Activated T-cell treated with anti-CD3 and anti-CD28 coated beads, Interleukin-2, amount 50 U/mL, for 72 hours (primary cell): ENCODE results near the gene DYRK2. TPM values are rescaled to one million over a fixed set of nuclear protein-coding genes. Genes with fewer than 3 reads are reported as not detected.
A peak's percentile ranks its signal among the peaks of the same experiment; 100 is the strongest.

ENCODE experiments used
- ATAC-seq, 2 donors: fragments of 150-1000 bp; cut with Tn5 transposase; replicated peaks in 1 of 2; 2 replicates each; pipeline ENCODE4 v1.10.0; 2021; ENCODE audit warnings: moderate library complexity in 2 of 2, mild to moderate bottlenecking in 1 of 2
- DNase-seq, 2 donors: peaks; one replicate each; pipeline ENCODE4 v3.0.0; 2021 to 2022; ENCODE audit warnings: mixed read lengths in 1 of 2
- H3K27ac Mint-ChIP-seq: one replicate; pipeline ENCODE4 v1.8.0; 2022; ENCODE audit warnings: mild to moderate bottlenecking, moderate library complexity, mixed read lengths
- H3K27me3 Mint-ChIP-seq: one replicate; pipeline ENCODE4 v1.8.0; 2022; ENCODE audit warnings: low read depth, mixed read lengths
- H3K36me3 Mint-ChIP-seq, 2 donors: one replicate each; pipeline ENCODE4 v1.8.0; 2022; ENCODE audit warnings: mixed read lengths in 2 of 2, mild to moderate bottlenecking in 1 of 2; ENCODE audit not compliant: insufficient read depth in 2 of 2
- H3K4me1 Mint-ChIP-seq: one replicate; pipeline ENCODE4 v1.8.0; 2022; ENCODE audit warnings: low read depth, mixed read lengths
- H3K4me3 Mint-ChIP-seq, 2 donors: one replicate each; pipeline ENCODE4 v1.8.0; 2022; ENCODE audit warnings: mild to moderate bottlenecking in 2 of 2, mixed read lengths in 2 of 2, moderate library complexity in 2 of 2
- H3K9me3 Mint-ChIP-seq, 2 donors: one replicate each; pipeline ENCODE4 v1.8.0; 2022; ENCODE audit warnings: mixed read lengths in 2 of 2
- total RNA-seq, 2 donors: library from RNA; stranded (reverse); gene quantifications; one replicate each; pipeline ENCODE4 v1.2.3, GENCODE V29; 2022

The DYRK2 gene
- total RNA-seq, 2 donors from 2014 or later = 27.3 to 30.3 TPM

GRCh38 chr12:67649261-67649569, 670 bp downstream of the DYRK2 start:
- Mint-ChIP-seq H3K9me3 (no peaks in the 10 kb centered on the region), H3K27me3 (no peaks in the 10 kb centered on the region), H3K4me3 (peak overlapping the region; percentile 76 to 99), H3K36me3 (peaks cover 7 to 12% of the 10 kb centered on the region in 2 donors), H3K4me1 (peaks cover 50% of the 10 kb centered on the region), H3K27ac (no peak overlapping the region)
- peak in 1 of 2 donors; percentile 38 for ATAC-seq
- DNase-seq = no peak

GRCh38 chr12:67649570-67650387, 1.2 kb downstream of the DYRK2 start:
- Mint-ChIP-seq H3K27me3 (no peaks in the 10 kb centered on the region), H3K4me3 (peak overlapping the region; percentile 98 to 99), H3K4me1 (peaks cover 56% of the 10 kb centered on the region), H3K36me3 (peaks cover 7 to 16% of the 10 kb centered on the region in 2 donors), H3K9me3 (no peaks in the 10 kb centered on the region), H3K27ac (peak overlapping the region; percentile 84)
- DNase-seq = peak; percentile 48 to 61
- ATAC-seq = peak; percentile 33 to 45

- peak overlapping the region; percentile 98 to 99 for H3K4me3 Mint-ChIP-seq
- H3K4me1 Mint-ChIP-seq = peaks cover 64% of the 10 kb centered on the region
- ATAC-seq = no peak
- no peaks in the 10 kb centered on the region for H3K27me3 Mint-ChIP-seq
- peak overlapping the region; percentile 84 for H3K27ac Mint-ChIP-seq
- H3K36me3 Mint-ChIP-seq = peaks cover 7 to 16% of the 10 kb centered on the region in 2 donors
- no peaks in the 10 kb centered on the region for H3K9me3 Mint-ChIP-seq
- peak in 1 of 2 donors; percentile 12 for DNase-seq
Observed at GRCh38 chr12:67650388-67651131, 2.0 kb downstream of the DYRK2 start.

GRCh38 chr12:67651132-67651695, 2.7 kb downstream of the DYRK2 start:
- peak overlapping the region; percentile 84 for H3K27ac Mint-ChIP-seq
- DNase-seq (peak; percentile 24 to 28), ATAC-seq (no peak)
- H3K36me3 Mint-ChIP-seq = peaks cover 7 to 17% of the 10 kb centered on the region in 2 donors
- peak overlapping the region; percentile 98 to 99 for H3K4me3 Mint-ChIP-seq
- peaks cover 69% of the 10 kb centered on the region for H3K4me1 Mint-ChIP-seq
- H3K9me3 Mint-ChIP-seq = no peaks in the 10 kb centered on the region
- no peaks in the 10 kb centered on the region for H3K27me3 Mint-ChIP-seq

GRCh38 chr12:67655829-67656228, 7.3 kb downstream of the DYRK2 start:
- peaks cover 9 to 26% of the 10 kb centered on the region in 2 donors for H3K36me3 Mint-ChIP-seq
- H3K27me3 Mint-ChIP-seq = no peaks in the 10 kb centered on the region
- H3K4me1 Mint-ChIP-seq = peaks cover 77% of the 10 kb centered on the region
- DNase-seq (no peak), ATAC-seq (no peak)
- peak overlapping the region; percentile 68 for H3K27ac Mint-ChIP-seq
- no peaks in the 10 kb centered on the region for H3K9me3 Mint-ChIP-seq
- no peak overlapping the region for H3K4me3 Mint-ChIP-seq

GRCh38 chr12:67656251-67656650, 7.7 kb downstream of the DYRK2 start:
- peaks cover 9 to 26% of the 10 kb centered on the region in 2 donors for H3K36me3 Mint-ChIP-seq
- ATAC-seq (no peak), DNase-seq (no peak)
- peak overlapping the region; percentile 68 for H3K27ac Mint-ChIP-seq
- H3K27me3 Mint-ChIP-seq = no peaks in the 10 kb centered on the region
- peaks cover 77% of the 10 kb centered on the region for H3K4me1 Mint-ChIP-seq
- H3K9me3 Mint-ChIP-seq = no peaks in the 10 kb centered on the region
- H3K4me3 Mint-ChIP-seq = no peak overlapping the region

- no peaks in the 10 kb centered on the region for H3K9me3 Mint-ChIP-seq
- no peaks in the 10 kb centered on the region for H3K27me3 Mint-ChIP-seq
- peaks cover 8 to 22% of the 10 kb centered on the region in 2 donors for H3K36me3 Mint-ChIP-seq
- no peak overlapping the region for H3K27ac Mint-ChIP-seq
- ATAC-seq (no peak), DNase-seq (no peak)
- H3K4me1 Mint-ChIP-seq = peaks cover 81% of the 10 kb centered on the region
- no peak overlapping the region for H3K4me3 Mint-ChIP-seq
Observed at GRCh38 chr12:67658486-67658885, 9.9 kb downstream of the DYRK2 start.

GRCh38 chr12:67659292-67659691, 10.7 kb downstream of the DYRK2 start:
- H3K4me3 Mint-ChIP-seq = no peak overlapping the region
- H3K9me3 Mint-ChIP-seq = no peaks in the 10 kb centered on the region
- no peaks in the 10 kb centered on the region for H3K27me3 Mint-ChIP-seq
- H3K4me1 Mint-ChIP-seq = peaks cover 77% of the 10 kb centered on the region
- no peak overlapping the region for H3K27ac Mint-ChIP-seq
- peaks cover 7 to 17% of the 10 kb centered on the region in 2 donors for H3K36me3 Mint-ChIP-seq
- DNase-seq (no peak), ATAC-seq (no peak)

GRCh38 chr12:67661311-67662021, 12.9 kb downstream of the DYRK2 start:
- Mint-ChIP-seq H3K27me3 (no peaks in the 10 kb centered on the region), H3K4me3 (no peak overlapping the region), H3K4me1 (peaks cover 63% of the 10 kb centered on the region), H3K9me3 (no peaks in the 10 kb centered on the region), H3K27ac (no peak overlapping the region), H3K36me3 (peaks cover 7 to 12% of the 10 kb centered on the region in 2 donors)
- ATAC-seq (peak in 1 of 2 donors; percentile 32), DNase-seq (no peak)

- peaks cover 52% of the 10 kb centered on the region for H3K4me1 Mint-ChIP-seq
- no peaks in the 10 kb centered on the region for H3K27me3 Mint-ChIP-seq
- H3K9me3 Mint-ChIP-seq = no peaks in the 10 kb centered on the region
- ATAC-seq (no peak), DNase-seq (no peak)
- H3K36me3 Mint-ChIP-seq = peaks cover 0 to 5% of the 10 kb centered on the region in 2 donors
- H3K27ac Mint-ChIP-seq = peak overlapping the region; percentile 3
- H3K4me3 Mint-ChIP-seq = no peak overlapping the region
Observed at GRCh38 chr12:67662910-67663538, 14.5 kb downstream of the DYRK2 start.

- Mint-ChIP-seq H3K4me1 (peaks cover 48% of the 10 kb centered on the region), H3K27me3 (no peaks in the 10 kb centered on the region), H3K27ac (no peak overlapping the region), H3K9me3 (no peaks in the 10 kb centered on the region), H3K4me3 (no peak overlapping the region), H3K36me3 (peaks cover 0 to 5% of the 10 kb centered on the region in 2 donors)
- ATAC-seq (no peak), DNase-seq (no peak)
Observed at GRCh38 chr12:67664171-67664570, 15.6 kb downstream of the DYRK2 start.

- Mint-ChIP-seq H3K9me3 (no peaks in the 10 kb centered on the region), H3K4me3 (no peak overlapping the region), H3K27ac (peak overlapping the region; percentile 67), H3K27me3 (no peaks in the 10 kb centered on the region), H3K36me3 (peaks cover 0 to 3% of the 10 kb centered on the region in 2 donors), H3K4me1 (peaks cover 51% of the 10 kb centered on the region)
- ATAC-seq = no peak
- DNase-seq = no peak
Observed at GRCh38 chr12:67665679-67666078, 17.1 kb downstream of the DYRK2 start.
